GM12878 (cell line): Measurements from ENCODE around the gene TTYH3. TPM values are rescaled to one million over a fixed set of nuclear protein-coding genes. Genes with fewer than 3 reads are reported as not detected.

Experiments used
- ATAC-seq: fragments of 200-7000 bp; cut with Tn5 transposase; 3 replicates; pipeline ENCODE4 v1.9.1; 2020; ENCODE audit warnings: mild to moderate bottlenecking, moderate library complexity
- BruUV-seq: library from RNA; stranded (reverse); fragments of 400-500 nt; replicated peaks from 2 replicates; lab custom pipeline; 2021; lab: Mats Ljungman, UMichigan
- CTCF ChIA-PET: fragments of 300-600 bp; sonication (Branson Sonifier 250); formaldehyde crosslinking; extraction: SDS; loops from one replicate; lab custom pipeline; 2021; ENCODE audit warnings: inconsistent platforms; lab: Yijun Ruan, JAX
- POLR2A ChIA-PET: fragments of 350-600 bp; formaldehyde crosslinking; extraction: SDS; loops from one replicate; lab custom pipeline; 2021; ENCODE audit warnings: inconsistent platforms; lab: Charles Lee
- RAD21 ChIA-PET: fragments of 300-600 bp; sonication (Branson Sonifier 250); formaldehyde crosslinking; loops from one replicate; lab custom pipeline; 2023; ENCODE audit warnings: antibody characterized with exemption; ENCODE audit not compliant: unreplicated experiment; lab: Charles Lee
- SMC1A ChIA-PET: fragments of 300-600 bp; sonication (Branson Sonifier 250); formaldehyde crosslinking; loops from one replicate; lab custom pipeline; 2023; ENCODE audit not compliant: unreplicated experiment, uncharacterized antibody; lab: Charles Lee
- DNase-seq: peaks from one replicate; pipeline ENCODE4 v3.0.0-alpha.2; 2011; ENCODE audit warnings: low read depth, low spot score
- FAIRE-seq: peaks from 3 replicates; lab custom pipeline; 2011; peaks lifted over from hg19 to GRCh38; lab: Jason Lieb, UNC
- H2AFZ ChIP-seq: 2 replicates; pipeline ENCODE4 v1.6.0; 2011; ENCODE audit warnings: low read depth, low read length, control low read depth; ENCODE audit not compliant: control insufficient read depth
- H3K27ac ChIP-seq: 2 replicates; pipeline ENCODE4 v1.5.1; 2011; ENCODE audit warnings: control low read depth; ENCODE audit not compliant: control insufficient read depth, insufficient read depth
- H3K27me3 ChIP-seq, 2 experiments: replicated peaks in 1 of 2; 2 replicates each; pipeline versions ENCODE4 v1.6.0 to v1.6.1; 2011; ENCODE audit warnings: low read length in 1 of 2; ENCODE audit not compliant: control insufficient read depth in 2 of 2, insufficient read depth in 2 of 2
- H3K36me3 ChIP-seq, 2 experiments: 2 replicates each; pipeline ENCODE4 v1.5.1; 2011; ENCODE audit warnings: low read length in 1 of 2; ENCODE audit not compliant: control insufficient read depth in 2 of 2, insufficient read depth in 2 of 2
- H3K4me1 ChIP-seq: 2 replicates; pipeline ENCODE4 v1.6.1; 2011; ENCODE audit warnings: mild to moderate bottlenecking, low read length, moderate library complexity, mixed read lengths; ENCODE audit not compliant: control insufficient read depth, insufficient read depth
- H3K4me2 ChIP-seq: 2 replicates; pipeline ENCODE4 v1.6.0; 2011; ENCODE audit warnings: control low read depth; ENCODE audit not compliant: control insufficient read depth, insufficient read depth
- H3K4me3 ChIP-seq: fragments of 200-600 bp; sonication (generic); 2 replicates; pipeline ENCODE4 v1.5.1; 2016
- H3K79me2 ChIP-seq: 2 replicates; pipeline ENCODE4 v1.6.0; 2011; ENCODE audit warnings: low read length; ENCODE audit not compliant: control insufficient read depth, insufficient read depth
- H3K9ac ChIP-seq: 2 replicates; pipeline ENCODE4 v1.8.0; 2011; ENCODE audit warnings: low read length, control low read depth, mixed read lengths; ENCODE audit not compliant: control insufficient read depth, insufficient read depth
- H3K9me3 ChIP-seq: replicated peaks from 3 replicates; pipeline ENCODE4 v1.5.1; 2011; ENCODE audit warnings: mild to moderate bottlenecking, low read length; ENCODE audit not compliant: control insufficient read depth, insufficient read depth
- H4K20me1 ChIP-seq: 2 replicates; pipeline ENCODE4 v1.6.0; 2011; ENCODE audit not compliant: control insufficient read depth, insufficient read depth
- CHD1 ChIP-seq: IDR thresholded peaks from 2 replicates; pipeline ENCODE4 v1.6.1; 2012; ENCODE audit warnings: low read depth, low read length, improper control_type of control experiment
- EGR1 ChIP-seq, 2 experiments: IDR thresholded peaks; 1 replicate in 1 of 2; 2 replicates in 1 of 2; pipeline ENCODE4 v1.6.1; 2011 to 2012; ENCODE audit warnings: low read depth in 2 of 2, low read length in 2 of 2, borderline replicate concordance in 1 of 2, mild to moderate bottlenecking in 1 of 2, moderate library complexity in 1 of 2
- FOXM1 ChIP-seq: IDR thresholded peaks from 2 replicates; pipeline ENCODE4 v1.6.1; 2012; ENCODE audit warnings: low read depth, mild to moderate bottlenecking, inconsistent platforms, low read length, moderate library complexity
- GATAD2B ChIP-seq: fragments of 450-650 bp; conservative IDR thresholded peaks from 2 replicates; pipeline ENCODE4 v1.6.1; 2017; ENCODE audit warnings: low read depth, mild to moderate bottlenecking, moderate library complexity
- HDGF ChIP-seq: fragments of 450-650 bp; IDR thresholded peaks from 2 replicates; pipeline ENCODE4 v1.6.1; 2016; ENCODE audit warnings: antibody characterized with exemption
- KLF5 ChIP-seq: fragments of 450-650 bp; IDR thresholded peaks from 2 replicates; pipeline ENCODE4 v1.6.1; 2014; ENCODE audit warnings: mild to moderate bottlenecking; ENCODE audit not compliant: partially characterized antibody
- MXI1 ChIP-seq: fragments of 150-350 bp; IDR thresholded peaks from 2 replicates; pipeline ENCODE4 v1.6.1; 2011; ENCODE audit warnings: low read depth, mild to moderate bottlenecking, inconsistent platforms, low read length, improper control_type of control experiment
- MYC ChIP-seq: IDR thresholded peaks from 2 replicates; pipeline ENCODE4 v1.6.1; 2011; ENCODE audit warnings: mild to moderate bottlenecking, low read length, moderate library complexity, inconsistent platforms; ENCODE audit not compliant: insufficient read depth, insufficient replicate concordance, insufficient read length, severe bottlenecking
- NBN ChIP-seq: fragments of 450-650 bp; IDR thresholded peaks from 2 replicates; pipeline ENCODE4 v1.6.1; 2016
- POLR2A ChIP-seq: IDR thresholded peaks from 2 replicates; pipeline ENCODE4 v1.6.1; 2011; ENCODE audit warnings: low read depth, mild to moderate bottlenecking, low read length
- SUZ12 ChIP-seq: fragments of 200-600 bp; sonication (generic); IDR thresholded peaks from one replicate; pipeline ENCODE4 v1.6.1; 2018; ENCODE audit warnings: antibody characterized with exemption, mild to moderate bottlenecking; ENCODE audit not compliant: unreplicated experiment
- YBX1 ChIP-seq: fragments of 450-650 bp; IDR thresholded peaks from 2 replicates; pipeline ENCODE4 v1.6.1; 2016; ENCODE audit warnings: antibody characterized with exemption
- ZNF24 ChIP-seq: fragments of 450-650 bp; IDR thresholded peaks from 2 replicates; pipeline ENCODE4 v1.6.1; 2017; ENCODE audit warnings: antibody characterized with exemption, mild to moderate bottlenecking
- WGBS: methylation state at CpG from one replicate; pipeline ENCODE4 v1.1.6; 2016; ENCODE audit warnings: low lambda C conversion rate; ENCODE audit not compliant: insufficient replicate concordance, insufficient coverage; ENCODE audit errors: missing lambda C conversion rate; 5-methylcytosine and 5-hydroxymethylcytosine counted together
- in situ Hi-C: fragments of 300-500 bp; cut with MboI; formaldehyde crosslinking; loops from 9 replicates; pipeline ENCODE4 v1.14.3; 2018; ENCODE audit warnings: mixed read lengths
- intact Hi-C: fragments of 100-400 bp; cut with micrococcal nuclease; formaldehyde crosslinking; loops from one replicate; pipeline ENCODE4 v1.14.2; 2022; ENCODE audit not compliant: unreplicated experiment
- polyA plus RNA-seq, 11 experiments: library from polyadenylated mRNA; depleted of rRNA in 4 of 11; unstranded in 6 of 11; stranded (reverse) in 5 of 11; fragments of >200 nt; fragmentation: Nextera tagmentation in 4 of 11; fragmentation: Illumina TruSeq in 1 of 11; extraction: Ambion mirVana in 4 of 11; extraction: Trizol in 1 of 11; gene quantifications; 1 replicate in 1 of 11; 2 replicates in 10 of 11; pipeline versions ENCODE4 v1.2.1 to v1.2.3, GENCODE V29; 2011 to 2016; ENCODE audit warnings: inconsistent platforms in 2 of 11, missing spikeins in 2 of 11, low read depth in 1 of 11
- total RNA-seq, 4 experiments: library from RNA; depleted of rRNA in 3 of 4; stranded (reverse); fragments of >200 nt in 3 of 4; fragmentation: Illumina TruSeq in 1 of 4; extraction: Trizol in 1 of 4; gene quantifications; 2 replicates each; pipeline versions ENCODE4 v1.2.1 to v1.2.3, GENCODE V29; 2013 to 2021
- TF ChIP-seq, protein P1 (sequence below): fragments of 450-650 bp; IDR thresholded peaks from 2 replicates; pipeline ENCODE4 v1.6.1; 2017; ENCODE audit warnings: mild to moderate bottlenecking, low read depth, inconsistent platforms; ENCODE audit not compliant: poor library complexity, severe bottlenecking
- TF ChIP-seq, protein P2 (sequence below): fragments of 450-650 bp; formaldehyde crosslinking; IDR thresholded peaks from 2 replicates; pipeline ENCODE4 v1.4.0; 2022; ENCODE audit warnings: mild to moderate bottlenecking, moderate library complexity
- TF ChIP-seq, protein P3 (sequence below): IDR thresholded peaks from 2 replicates; pipeline ENCODE4 v1.6.1; 2011; ENCODE audit warnings: borderline replicate concordance, low read depth, mild to moderate bottlenecking, moderate library complexity, mixed read lengths, low read length; ENCODE audit not compliant: insufficient read depth; ENCODE audit errors: extremely low read length
- TF ChIP-seq, protein P4 (sequence below): IDR thresholded peaks from 2 replicates; pipeline ENCODE4 v1.6.1; 2011; ENCODE audit warnings: borderline replicate concordance, low read depth, mild to moderate bottlenecking, moderate library complexity, low read length; ENCODE audit not compliant: insufficient read depth, poor library complexity, severe bottlenecking

The TTYH3 gene
- total and polyA plus RNA-seq, 10 of the 15 experiments (the other 5 are each of a cell fraction or from before 2014, with no cell fraction given), result 0.79 to 71.4 (median 10.5) TPM

- no peak overlapping the region for H3K4me3 ChIP-seq
- POLR2A ChIA-PET, result interaction anchor here (3.8 kb wide), 1 partner anchor 8 kb away, joined by 36 read pairs; no protein-coding TSS in a partner anchor
- intact Hi-C loops, result loop anchor here (2.0 kb wide), 2 partner anchors 75 to 141 kb away; no protein-coding TSS in a partner anchor
- 84% methylated on average over 10 of the region's 10 CpGs for WGBS
- CTCF ChIA-PET, result interaction anchor here (2.7 to 8.3 kb wide), 8 partner anchors 9 to 257 kb away, joined by 18 to 154 read pairs (median 55); no protein-coding TSS in a partner anchor
- FAIRE-seq (no peak), DNase-seq (no peak), ATAC-seq (no peak)
- H3K27me3 ChIP-seq, result no peaks in the 10 kb centered on the region
- SMC1A ChIA-PET, result interaction anchor here (0.9 to 11.6 kb wide), 7 partner anchors 8 to 75 kb away, joined by 3 to 113 read pairs (median 4); no protein-coding TSS in a partner anchor
- H3K9me3 ChIP-seq, result no peaks in the 10 kb centered on the region
- in situ Hi-C loops, result no loop called here
- H3K27ac ChIP-seq, result no peak overlapping the region
- no TSS peak for BruUV-seq
- no peak overlapping the region for H3K9ac ChIP-seq
- no peaks in the 10 kb centered on the region; a peak in 1 of 4 replicates for H3K36me3 ChIP-seq
- RAD21 ChIA-PET, result interaction anchor here (1.3 to 4.8 kb wide), 4 partner anchors 8 to 49 kb away, joined by 3 to 89 read pairs (median 60); no protein-coding TSS in a partner anchor
- peaks cover 27% of the 10 kb centered on the region for H3K4me1 ChIP-seq
- no peaks in the 10 kb centered on the region for H4K20me1 ChIP-seq
- H3K79me2 ChIP-seq, result no peaks in the 10 kb centered on the region
- no peak overlapping the region for H2AFZ ChIP-seq
- no peak overlapping the region for H3K4me2 ChIP-seq
- TF ChIP-seq, protein P1, sequence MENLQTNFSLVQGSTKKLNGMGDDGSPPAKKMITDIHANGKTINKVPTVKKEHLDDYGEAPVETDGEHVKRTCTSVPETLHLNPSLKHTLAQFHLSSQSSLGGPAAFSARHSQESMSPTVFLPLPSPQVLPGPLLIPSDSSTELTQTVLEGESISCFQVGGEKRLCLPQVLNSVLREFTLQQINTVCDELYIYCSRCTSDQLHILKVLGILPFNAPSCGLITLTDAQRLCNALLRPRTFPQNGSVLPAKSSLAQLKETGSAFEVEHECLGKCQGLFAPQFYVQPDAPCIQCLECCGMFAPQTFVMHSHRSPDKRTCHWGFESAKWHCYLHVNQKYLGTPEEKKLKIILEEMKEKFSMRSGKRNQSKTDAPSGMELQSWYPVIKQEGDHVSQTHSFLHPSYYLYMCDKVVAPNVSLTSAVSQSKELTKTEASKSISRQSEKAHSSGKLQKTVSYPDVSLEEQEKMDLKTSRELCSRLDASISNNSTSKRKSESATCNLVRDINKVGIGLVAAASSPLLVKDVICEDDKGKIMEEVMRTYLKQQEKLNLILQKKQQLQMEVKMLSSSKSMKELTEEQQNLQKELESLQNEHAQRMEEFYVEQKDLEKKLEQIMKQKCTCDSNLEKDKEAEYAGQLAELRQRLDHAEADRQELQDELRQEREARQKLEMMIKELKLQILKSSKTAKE, result no peak
- TF ChIP-seq HDGF (no peak), YBX1 (no peak), MXI1 (no peak), FOXM1 (no peak), CHD1 (no peak), GATAD2B (no peak), ZNF24 (no peak), MYC (no peak), EGR1 (IDR thresholded peaks at IDR 0.05; ENCODE audit: borderline replicate concordance in 1 of 2, low read depth in 2 of 2, low read length in 2 of 2) (no peak), POLR2A (no peak), SUZ12 (no peak), KLF5 (no peak), NBN (no peak)
- TF ChIP-seq, protein P2, sequence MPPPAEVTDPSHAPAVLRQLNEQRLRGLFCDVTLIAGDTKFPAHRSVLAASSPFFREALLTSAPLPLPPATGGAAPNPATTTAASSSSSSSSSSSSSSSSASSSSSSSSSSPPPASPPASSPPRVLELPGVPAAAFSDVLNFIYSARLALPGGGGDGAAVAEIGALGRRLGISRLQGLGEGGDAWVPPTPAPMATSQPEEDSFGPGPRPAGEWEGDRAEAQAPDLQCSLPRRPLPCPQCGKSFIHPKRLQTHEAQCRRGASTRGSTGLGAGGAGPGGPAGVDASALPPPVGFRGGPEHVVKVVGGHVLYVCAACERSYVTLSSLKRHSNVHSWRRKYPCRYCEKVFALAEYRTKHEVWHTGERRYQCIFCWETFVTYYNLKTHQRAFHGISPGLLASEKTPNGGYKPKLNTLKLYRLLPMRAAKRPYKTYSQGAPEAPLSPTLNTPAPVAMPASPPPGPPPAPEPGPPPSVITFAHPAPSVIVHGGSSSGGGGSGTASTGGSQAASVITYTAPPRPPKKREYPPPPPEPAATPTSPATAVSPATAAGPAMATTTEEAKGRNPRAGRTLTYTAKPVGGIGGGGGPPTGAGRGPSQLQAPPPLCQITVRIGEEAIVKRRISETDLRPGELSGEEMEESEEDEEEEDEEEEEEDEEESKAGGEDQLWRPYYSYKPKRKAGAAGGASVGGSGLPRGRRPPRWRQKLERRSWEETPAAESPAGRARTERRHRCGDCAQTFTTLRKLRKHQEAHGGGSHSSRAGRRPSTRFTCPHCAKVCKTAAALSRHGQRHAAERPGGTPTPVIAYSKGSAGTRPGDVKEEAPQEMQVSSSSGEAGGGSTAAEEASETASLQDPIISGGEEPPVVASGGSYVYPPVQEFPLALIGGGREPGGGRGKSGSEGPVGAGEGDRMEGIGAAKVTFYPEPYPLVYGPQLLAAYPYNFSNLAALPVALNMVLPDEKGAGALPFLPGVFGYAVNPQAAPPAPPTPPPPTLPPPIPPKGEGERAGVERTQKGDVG, result no peak
- TF ChIP-seq, protein P3, sequence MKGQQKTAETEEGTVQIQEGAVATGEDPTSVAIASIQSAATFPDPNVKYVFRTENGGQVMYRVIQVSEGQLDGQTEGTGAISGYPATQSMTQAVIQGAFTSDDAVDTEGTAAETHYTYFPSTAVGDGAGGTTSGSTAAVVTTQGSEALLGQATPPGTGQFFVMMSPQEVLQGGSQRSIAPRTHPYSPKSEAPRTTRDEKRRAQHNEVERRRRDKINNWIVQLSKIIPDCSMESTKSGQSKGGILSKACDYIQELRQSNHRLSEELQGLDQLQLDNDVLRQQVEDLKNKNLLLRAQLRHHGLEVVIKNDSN, result no peak
- TF ChIP-seq, protein P4, sequence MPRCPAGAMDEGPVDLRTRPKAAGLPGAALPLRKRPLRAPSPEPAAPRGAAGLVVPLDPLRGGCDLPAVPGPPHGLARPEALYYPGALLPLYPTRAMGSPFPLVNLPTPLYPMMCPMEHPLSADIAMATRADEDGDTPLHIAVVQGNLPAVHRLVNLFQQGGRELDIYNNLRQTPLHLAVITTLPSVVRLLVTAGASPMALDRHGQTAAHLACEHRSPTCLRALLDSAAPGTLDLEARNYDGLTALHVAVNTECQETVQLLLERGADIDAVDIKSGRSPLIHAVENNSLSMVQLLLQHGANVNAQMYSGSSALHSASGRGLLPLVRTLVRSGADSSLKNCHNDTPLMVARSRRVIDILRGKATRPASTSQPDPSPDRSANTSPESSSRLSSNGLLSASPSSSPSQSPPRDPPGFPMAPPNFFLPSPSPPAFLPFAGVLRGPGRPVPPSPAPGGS, result no peak
Measured at GRCh38 chr7:2708041-2708440, 76.3 kb downstream of the TTYH3 start.
